Middle frontal gyrus (tissue), 1 donor: Measurements from ENCODE around the gene MYBPC1.
"Not testable (repeated sequence)": the region's sequence is repeated elsewhere in the genome, so short reads cannot be mapped to it uniquely, and the experiment has no call there.

Experiments used
- DNase-seq: peaks from one replicate; pipeline ENCODE4 v3.0.0-alpha.2; 2015; ENCODE audit warnings: low spot score; ENCODE audit errors: extremely low spot score

Gene MYBPC1

GRCh38 chr12:101650346-101651117 is 55.8 kb downstream of the MYBPC1 start:
- DNase-seq = no peak

- no peak for DNase-seq
Observed at GRCh38 chr12:101653030-101653429, 58.3 kb downstream of the MYBPC1 start.

DNA sequence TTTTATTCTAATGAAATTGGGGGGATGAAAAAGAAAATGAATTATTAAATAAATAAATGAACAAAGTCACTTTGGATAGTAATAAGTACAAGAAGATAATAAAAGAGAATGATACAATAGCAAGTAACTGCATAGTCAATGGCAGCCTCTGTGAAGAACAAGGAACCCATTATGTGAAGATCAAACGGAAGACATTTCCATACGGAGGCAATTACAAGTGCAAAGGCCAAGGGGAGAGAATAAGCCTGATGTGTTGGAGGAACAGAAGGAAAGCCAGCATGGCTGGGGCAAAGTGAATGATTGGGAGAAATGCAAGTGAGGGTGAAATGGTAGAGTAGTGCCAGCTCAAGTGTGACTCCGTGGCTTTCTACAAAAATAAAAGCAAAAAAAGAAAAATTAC is 58.7 kb downstream of the MYBPC1 start:
- DNase-seq = no peak

GRCh38 chr12:101654442-101654841 is 59.7 kb downstream of the MYBPC1 start:
- no peak for DNase-seq

- DNase-seq = no peak
Observed at GRCh38 chr12:101655393-101655792, 60.6 kb downstream of the MYBPC1 start.

GRCh38 chr12:101660662-101661061 is 65.9 kb downstream of the MYBPC1 start:
- not testable (repeated sequence) for DNase-seq

DNA sequence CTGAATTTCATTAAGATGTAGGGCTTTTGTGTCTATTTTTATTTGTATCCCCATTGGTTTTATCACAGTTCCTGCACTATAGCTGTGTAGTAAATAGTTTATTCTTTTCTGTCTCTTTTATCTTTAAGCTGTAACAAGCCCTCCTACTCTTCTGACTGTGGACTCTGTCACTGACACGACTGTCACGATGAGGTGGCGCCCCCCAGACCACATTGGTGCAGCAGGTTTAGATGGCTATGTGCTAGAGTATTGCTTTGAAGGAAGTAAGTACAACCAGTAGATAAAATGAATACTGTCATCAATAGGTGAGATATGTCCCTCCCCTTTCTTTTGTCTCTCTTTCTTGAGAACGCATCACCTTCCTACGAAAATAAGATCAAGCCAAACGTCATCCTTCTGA is 68.5 kb downstream of the MYBPC1 start:
- no peak for DNase-seq

- DNase-seq = no peak
Observed at GRCh38 chr12:101664992-101665391, 70.2 kb downstream of the MYBPC1 start.

GRCh38 chr12:101666052-101666728 is 71.4 kb downstream of the MYBPC1 start:
- DNase-seq = no peak

DNA sequence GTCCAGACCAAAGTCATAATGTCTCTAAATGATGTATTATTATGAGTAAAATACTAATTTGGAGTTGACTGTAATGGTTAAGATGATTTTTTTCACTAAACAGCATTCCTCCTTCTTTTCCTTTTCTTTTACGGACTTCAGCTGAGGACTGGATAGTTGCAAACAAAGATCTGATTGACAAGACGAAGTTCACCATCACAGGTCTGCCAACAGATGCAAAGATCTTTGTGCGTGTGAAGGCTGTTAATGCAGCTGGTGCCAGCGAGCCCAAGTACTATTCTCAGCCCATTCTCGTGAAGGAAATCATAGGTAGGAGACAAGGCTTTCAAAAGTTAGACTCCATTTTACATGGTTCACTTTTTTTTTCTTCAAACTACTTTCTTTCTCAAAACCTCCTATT is 72.8 kb downstream of the MYBPC1 start:
- no peak for DNase-seq

- DNase-seq = no peak
Observed at GRCh38 chr12:101670007-101670671, 75.4 kb downstream of the MYBPC1 start.

GRCh38 chr12:101671157-101671791 is 76.5 kb downstream of the MYBPC1 start:
- DNase-seq = no peak

DNA sequence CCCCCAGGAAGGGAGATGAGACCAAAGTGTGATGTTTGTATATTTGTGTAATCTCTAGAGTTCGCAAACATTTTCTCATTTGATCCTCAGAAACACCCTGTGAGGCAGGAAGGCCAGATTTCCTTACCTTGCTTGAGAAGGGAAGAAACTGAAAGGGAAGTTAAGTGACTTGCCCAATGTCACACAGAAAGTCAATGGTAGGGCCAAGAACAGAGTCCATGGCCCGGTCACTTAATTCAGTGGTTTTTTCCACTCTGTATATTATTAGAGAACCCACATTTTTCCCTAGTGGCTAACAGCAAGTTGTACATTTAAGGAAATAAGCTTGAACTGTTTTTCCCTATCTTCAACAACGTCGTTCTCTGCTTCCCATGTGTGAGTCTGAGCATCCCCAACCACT is 77.1 kb downstream of the MYBPC1 start:
- DNase-seq = no peak

GRCh38 chr12:101675555-101675954 is 80.8 kb downstream of the MYBPC1 start:
- DNase-seq = no peak

GRCh38 chr12:101676497-101676896 is 81.7 kb downstream of the MYBPC1 start:
- DNase-seq = not testable (repeated sequence)

DNA sequence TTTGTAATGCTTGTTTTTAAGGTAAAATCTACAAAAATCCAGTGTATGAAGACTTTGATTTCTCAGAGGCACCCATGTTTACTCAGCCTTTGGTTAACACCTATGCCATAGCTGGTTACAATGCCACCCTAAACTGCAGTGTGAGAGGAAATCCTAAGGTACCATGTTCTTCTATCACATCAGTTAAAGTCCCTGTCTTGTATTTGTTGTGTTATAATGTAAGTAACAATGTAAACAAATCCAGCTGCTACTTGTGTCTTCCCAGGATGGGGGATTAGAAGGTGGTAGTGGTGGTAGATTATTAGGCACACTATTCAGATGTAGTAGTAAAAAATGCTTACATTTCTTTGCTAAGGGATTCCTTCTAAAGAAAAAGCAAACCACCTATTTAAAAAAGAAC is 83.3 kb downstream of the MYBPC1 start:
- DNase-seq = no peak

GRCh38 chr12:101680240-101680639 is 85.5 kb downstream of the MYBPC1 start:
- no peak for DNase-seq

- DNase-seq = no peak
Observed at GRCh38 chr12:101680647-101681046, 85.9 kb downstream of the MYBPC1 start.

DNA sequence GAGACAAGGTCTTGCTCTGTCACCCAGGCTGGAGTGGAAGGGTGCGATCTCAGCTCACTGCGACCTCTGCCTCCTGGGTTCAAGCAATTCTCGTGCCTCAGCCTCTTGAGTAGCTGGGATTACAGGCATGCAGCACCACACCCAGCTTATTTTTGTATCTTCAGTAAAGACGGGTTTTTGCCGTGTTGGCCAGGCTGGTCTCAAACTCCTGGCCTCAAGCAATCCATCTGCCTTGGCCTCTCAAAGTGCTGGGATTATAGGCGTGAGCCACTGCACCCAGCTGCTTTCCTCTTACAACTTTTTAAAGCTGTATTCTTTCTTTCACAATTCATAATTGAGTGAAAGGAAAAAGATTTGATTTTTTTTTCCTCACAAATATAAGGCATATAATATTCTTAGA is 86.9 kb downstream of the MYBPC1 start:
- DNase-seq = not testable (repeated sequence)

DNA sequence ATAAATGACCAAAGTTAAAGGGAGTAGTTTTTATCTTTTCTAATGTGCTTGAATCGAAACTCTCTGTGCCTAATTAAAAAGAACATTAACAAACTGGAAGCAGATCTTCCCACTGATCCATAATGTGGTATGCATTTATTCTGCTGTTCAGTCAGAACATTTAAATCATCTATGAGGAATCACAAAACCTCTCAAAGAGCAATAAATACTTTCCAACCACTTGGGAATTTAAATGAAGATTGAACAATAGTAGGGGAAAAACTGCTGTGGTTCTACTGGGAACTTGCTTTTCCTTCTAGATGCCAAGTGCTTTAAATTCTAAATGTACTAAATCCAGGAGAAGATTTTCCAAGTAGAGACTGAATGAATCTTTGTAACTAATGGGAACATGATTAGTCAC is 90.3 kb downstream of the MYBPC1 start:
- no peak for DNase-seq

- DNase-seq = no peak
Observed at GRCh38 chr12:101686176-101686575, 91.4 kb downstream of the MYBPC1 start.

- DNase-seq = no peak
Observed at GRCh38 chr12:101690544-101691098, 95.8 kb downstream of the MYBPC1 start.
